Spleen (tissue), 11 donors: Measurements from ENCODE around the gene PLTP. TPM values are rescaled to one million over a fixed set of nuclear protein-coding genes. Genes with fewer than 3 reads are reported as not detected.

Source experiments
- DNase-seq: peaks from one replicate; pipeline ENCODE4 v3.0.0-alpha.2; 2020
- H3K27ac ChIP-seq, 8 donors: fragments of 200-600 bp; sonication (generic) in 7 of 8; 1 replicate in 4 of 8; 2 replicates in 4 of 8; pipeline versions ENCODE4 v1.5.0 to v1.8.0; 2016 to 2021; ENCODE audit warnings: inconsistent platforms in 4 of 8, mild to moderate bottlenecking in 4 of 8, moderate library complexity in 1 of 8
- H3K27me3 ChIP-seq, 7 donors: fragments of 200-600 bp; sonication (generic) in 6 of 7; replicated peaks in 1 of 7; 1 replicate in 4 of 7; 2 replicates in 3 of 7; pipeline versions ENCODE4 v1.5.0 to v1.8.0; 2016 to 2021; ENCODE audit warnings: inconsistent platforms in 3 of 7, mild to moderate bottlenecking in 1 of 7
- H3K36me3 ChIP-seq, 6 donors: fragments of 200-600 bp; sonication (generic) in 5 of 6; 1 replicate in 4 of 6; 2 replicates in 2 of 6; pipeline versions ENCODE4 v1.5.0 to v1.8.0; 2016 to 2021; ENCODE audit warnings: inconsistent platforms in 2 of 6
- H3K4me1 ChIP-seq, 6 donors: fragments of 200-600 bp; sonication (generic) in 5 of 6; 1 replicate in 3 of 6; 2 replicates in 3 of 6; pipeline versions ENCODE4 v1.5.0 to v1.8.0; 2016 to 2021; ENCODE audit warnings: inconsistent platforms in 3 of 6
- H3K4me3 ChIP-seq, 8 donors: fragments of 200-600 bp; sonication (generic) in 7 of 8; 1 replicate in 4 of 8; 2 replicates in 4 of 8; pipeline versions ENCODE4 v1.5.0 to v1.8.0; 2016 to 2021; ENCODE audit warnings: inconsistent platforms in 4 of 8, mild to moderate bottlenecking in 4 of 8, moderate library complexity in 2 of 8
- H3K9me3 ChIP-seq, 8 donors: fragments of 200-600 bp; sonication (generic) in 7 of 8; 1 replicate in 4 of 8; 2 replicates in 4 of 8; pipeline versions ENCODE4 v1.5.0 to v1.8.0; 2016 to 2021; ENCODE audit warnings: inconsistent platforms in 4 of 8
- CTCF ChIP-seq, 11 experiments: fragments of 200-600 bp in 7 of 11; fragments of 450-650 bp in 4 of 11; sonication (generic) in 4 of 11; IDR thresholded peaks in 8 of 11; conservative IDR thresholded peaks in 3 of 11; 1 replicate in 7 of 11; 2 replicates in 4 of 11; pipeline versions ENCODE4 v1.4.0 to v1.8.0; 2016 to 2021; ENCODE audit warnings: antibody characterized with exemption in 11 of 11, inconsistent platforms in 4 of 11, mild to moderate bottlenecking in 1 of 11
- POLR2A ChIP-seq, 3 donors: fragments of 450-650 bp; IDR thresholded peaks; one replicate each; pipeline ENCODE4 v1.5.1; 2017; ENCODE audit warnings: antibody characterized with exemption in 3 of 3, mild to moderate bottlenecking in 1 of 3
- POLR2AphosphoS5 ChIP-seq, 3 donors: sonication (generic); formaldehyde crosslinking; IDR thresholded peaks; one replicate each; pipeline ENCODE4 v1.5.1; 2017; ENCODE audit warnings: antibody characterized with exemption in 3 of 3
- WGBS, 5 donors: extraction: QIAGEN DNeasy Blood & Tissue Kit in 3 of 5; methylation state at CpG; one replicate each; pipeline versions ENCODE4 v1.1.5 to v1.1.7; 2013 to 2018; 5-methylcytosine and 5-hydroxymethylcytosine counted together
- intact Hi-C: fragments of 100-400 bp; cut with DNase I; formaldehyde crosslinking; loops from one replicate; pipeline ENCODE4 v1.15.0; 2023; ENCODE audit warnings: low total_unique reads
- polyA plus RNA-seq, 3 donors: library from polyadenylated mRNA; stranded (reverse); fragments of 200-250 nt; gene quantifications; one replicate each; pipeline ENCODE4 v1.2.1, GENCODE V29; 2013
- total RNA-seq, 7 donors: library from RNA; depleted of rRNA in 3 of 7; stranded (reverse); fragments of >200 nt in 3 of 7; fragmentation: NEBNext Ultra II Directional in 4 of 7; extraction: Animal tissue kit (Norgen Biotek cat#: 25700) in 4 of 7; gene quantifications; one replicate each; pipeline versions ENCODE4 v1.1.0 to v1.2.1, GENCODE V29; 2016 to 2021
- donor health status: healthy with polysubstance abuse.
- donor health status: DM: no; HTN: no; CAD: no; lungs with moderate emphysema.
- donor health status: DM: no; HTN: no; CAD: no.
- donor health status: Bipolar disorder and iron deficiency.
- donor health status: healthy.
- donor health status: DM: no; HTN: no; CAD: no.
- donor health status: DM: yes; HTN: yes; CAD: no.

Gene PLTP
- total and polyA plus RNA-seq, 10 donors: 7.5 to 430 (median 40.7) TPM

DNA sequence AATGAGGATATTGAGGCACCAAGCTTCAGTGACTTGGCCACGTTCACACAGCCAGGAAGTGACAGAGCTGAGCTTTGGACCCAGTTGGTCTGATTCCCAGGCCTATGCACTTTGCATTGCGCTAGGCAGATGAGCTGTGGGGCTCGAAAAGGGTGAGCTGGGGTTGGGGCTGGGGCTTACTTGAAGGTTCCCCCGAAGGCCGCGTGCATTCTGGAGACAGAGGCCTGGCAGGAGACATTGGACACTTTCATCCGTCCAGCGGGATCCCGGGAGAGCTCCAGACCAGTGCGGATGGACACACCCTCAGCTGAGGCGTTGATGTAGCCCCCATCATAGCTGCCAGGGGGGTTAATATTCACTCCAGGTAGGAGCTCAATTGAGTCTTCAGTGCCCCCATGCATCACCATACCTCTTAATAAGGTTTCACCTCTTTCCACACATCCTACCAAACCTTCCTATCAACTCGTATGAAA lies 2.6 kb downstream of the PLTP start:
- Histone ChIP-seq H3K36me3 (peaks cover 0 to 7% (median 0%) of the 10 kb centered on the region in 6 donors), H3K9me3 (no peaks in the 10 kb centered on the region), H3K4me1 (peaks cover 14 to 48% (median 34%) of the 10 kb centered on the region in 6 donors), H3K27me3 (peaks cover 0 to 30% (median 5%) of the 10 kb centered on the region in 7 donors), H3K4me3 (peak overlapping the region in 1 of 8 donors; percentile 78), H3K27ac (peak overlapping the region in 3 of 8 donors; percentile 16 to 86 (median 79))
- 83 to 94% (median 85%) methylated on average over 10 to 12 of the region's 12 CpGs for WGBS, 5 donors
- no peak for TF ChIP-seq POLR2A (IDR thresholded peaks at IDR 0.05)
- no peak for TF ChIP-seq POLR2AphosphoS5 (IDR thresholded peaks at IDR 0.05)
- TF ChIP-seq CTCF (IDR thresholded peaks at IDR 0.05 in 8 of 11, conservative IDR thresholded peaks at IDR 0.05 in 3 of 11): no peak
- no peak for DNase-seq
- intact Hi-C loops: no loop called here

DNA sequence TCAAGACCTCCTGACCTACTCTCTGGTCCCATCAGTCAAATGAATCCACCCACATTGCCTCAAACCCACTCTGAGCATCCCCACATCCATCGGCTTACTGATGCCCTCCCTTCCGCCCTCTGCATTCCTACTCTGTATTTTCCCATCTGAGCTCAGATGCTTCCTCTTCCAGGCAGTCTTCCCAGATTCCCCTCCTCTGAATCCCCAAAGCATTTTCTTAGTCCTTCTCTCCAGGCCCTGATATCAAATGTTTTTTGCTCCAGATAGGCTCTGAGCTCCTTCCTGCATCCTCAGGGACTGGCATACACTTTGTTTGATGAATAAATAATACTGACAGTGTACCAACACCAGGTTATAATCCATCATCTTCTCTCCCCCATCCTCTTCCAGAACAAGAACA lies 3.9 kb downstream of the PLTP start:
- peaks cover 0 to 19% (median 5%) of the 10 kb centered on the region in 7 donors for H3K27me3 ChIP-seq
- WGBS, 5 donors: 87 to 94% (median 93%) methylated on average over 2 of the region's 2 CpGs
- peaks cover 14 to 36% (median 32%) of the 10 kb centered on the region in 6 donors for H3K4me1 ChIP-seq
- no peak for DNase-seq
- H3K4me3 ChIP-seq: no peak overlapping the region
- intact Hi-C loops: no loop called here
- H3K9me3 ChIP-seq: no peaks in the 10 kb centered on the region
- TF ChIP-seq CTCF (IDR thresholded peaks at IDR 0.05 in 8 of 11, conservative IDR thresholded peaks at IDR 0.05 in 3 of 11) (no peak), POLR2AphosphoS5 (IDR thresholded peaks at IDR 0.05) (no peak), POLR2A (IDR thresholded peaks at IDR 0.05) (no peak)
- H3K27ac ChIP-seq: no peak overlapping the region
- peaks cover 0 to 7% (median 0%) of the 10 kb centered on the region in 6 donors for H3K36me3 ChIP-seq

GRCh38 chr20:45907219-45907948 lies 4.6 kb downstream of the PLTP start:
- intact Hi-C loops: no loop called here
- no peak for DNase-seq
- peaks cover 11 to 30% (median 25%) of the 10 kb centered on the region in 6 donors for H3K4me1 ChIP-seq
- WGBS, 5 donors: 88 to 96% (median 93%) methylated on average over 16 to 17 of the region's 17 CpGs
- H3K27ac ChIP-seq: no peak overlapping the region
- H3K4me3 ChIP-seq: no peak overlapping the region
- peaks cover 0 to 13% (median 5%) of the 10 kb centered on the region in 7 donors for H3K27me3 ChIP-seq
- H3K36me3 ChIP-seq: peaks cover 0 to 9% (median 0%) of the 10 kb centered on the region in 6 donors
- no peak for TF ChIP-seq POLR2AphosphoS5 (IDR thresholded peaks at IDR 0.05)
- TF ChIP-seq POLR2A (IDR thresholded peaks at IDR 0.05): no peak
- no peak for TF ChIP-seq CTCF (IDR thresholded peaks at IDR 0.05 in 8 of 11, conservative IDR thresholded peaks at IDR 0.05 in 3 of 11)
- no peaks in the 10 kb centered on the region for H3K9me3 ChIP-seq

DNA sequence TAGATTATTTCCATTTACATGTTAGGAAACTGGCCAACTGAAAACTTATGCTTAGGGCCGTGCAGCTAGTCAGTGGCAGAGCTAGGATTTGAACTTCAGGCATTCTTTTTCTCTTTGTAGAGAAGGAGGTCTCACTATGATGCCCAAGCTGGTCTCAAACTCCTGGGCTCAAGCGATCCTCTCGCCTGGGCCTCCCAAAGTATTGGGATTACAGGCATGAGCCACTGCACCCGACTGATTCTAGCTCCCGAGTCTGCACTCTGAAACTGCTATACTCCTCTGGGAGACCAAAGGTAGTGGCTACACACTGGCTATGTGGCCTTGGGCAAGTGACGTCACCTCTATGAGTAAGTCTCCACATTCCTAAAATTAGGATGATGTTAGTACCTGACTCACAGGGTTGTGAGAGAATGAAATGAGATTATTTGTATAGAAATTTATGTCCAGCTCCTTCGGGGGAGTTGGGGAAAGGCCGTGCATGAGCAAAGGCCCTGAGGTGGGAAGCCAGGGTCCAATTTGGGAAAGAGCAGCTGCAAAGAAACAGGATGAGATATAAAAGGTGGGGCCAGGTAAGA lies 6.4 kb downstream of the PLTP start:
- Histone ChIP-seq H3K4me3 (no peak overlapping the region), H3K36me3 (peaks cover 0 to 27% (median 1%) of the 10 kb centered on the region in 6 donors), H3K4me1 (peaks cover 0 to 12% (median 8%) of the 10 kb centered on the region in 6 donors), H3K27ac (no peak overlapping the region), H3K27me3 (no peaks in the 10 kb centered on the region), H3K9me3 (no peaks in the 10 kb centered on the region)
- no peak for TF ChIP-seq POLR2A (IDR thresholded peaks at IDR 0.05)
- no peak for TF ChIP-seq CTCF (IDR thresholded peaks at IDR 0.05 in 8 of 11, conservative IDR thresholded peaks at IDR 0.05 in 3 of 11)
- no peak for TF ChIP-seq POLR2AphosphoS5 (IDR thresholded peaks at IDR 0.05)
- 89 to 96% (median 90%) methylated on average over 8 of the region's 8 CpGs for WGBS, 5 donors
- DNase-seq: no peak
- intact Hi-C loops: no loop called here
